Measurements from ENCODE around the gene IZUMO4.

IZUMO4 gene

DNA sequence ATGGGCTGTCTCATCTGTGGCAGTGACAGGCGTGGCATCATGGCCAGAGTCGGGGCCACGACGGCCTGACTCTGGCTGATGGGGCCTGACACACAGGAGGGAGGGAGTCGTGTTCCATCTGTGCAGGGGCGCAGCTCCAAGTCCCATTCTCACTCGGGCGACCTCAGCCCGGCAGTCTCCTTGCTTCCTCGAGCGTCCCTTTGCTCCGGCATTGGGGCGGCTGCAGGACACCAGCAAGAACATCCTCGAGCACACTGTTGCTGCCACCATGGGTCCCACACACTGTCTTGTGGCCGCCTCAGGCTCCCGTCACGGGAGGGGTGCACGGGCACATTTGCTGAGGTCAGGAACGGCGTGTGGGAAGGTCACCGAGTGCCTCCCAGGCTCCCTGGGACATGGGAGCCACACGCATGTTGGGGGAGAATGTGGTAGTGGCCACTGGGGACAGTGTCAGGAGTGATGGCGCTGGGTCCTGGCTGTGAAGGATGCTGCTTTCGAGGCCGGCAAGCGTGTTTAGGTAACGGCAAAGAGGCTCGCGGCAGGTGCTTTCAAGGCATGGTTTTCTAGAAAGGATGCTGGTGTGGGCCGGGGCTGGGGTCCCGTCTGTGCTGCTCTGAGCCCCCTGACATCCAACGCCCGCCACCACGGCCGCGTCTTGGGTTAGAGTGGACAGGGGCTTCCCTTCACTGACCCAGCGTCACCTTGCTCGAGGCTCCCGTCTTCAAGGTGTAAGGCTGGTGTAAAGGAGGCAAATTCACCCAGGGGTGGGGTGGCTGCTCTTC, 3.4 kb downstream of the IZUMO4 start:
- H3K27ac ChIP-seq (ENCODE audit: low read depth, low read length, severe bottlenecking): no peak overlapping the region
- peaks cover 55% of the 10 kb centered on the region for H3K36me3 ChIP-seq (ENCODE audit: control insufficient read depth, insufficient read depth, low read length)
- 97% methylated on average over 36 to 39 of the region's 39 CpGs for WGBS, 2 experiments (ENCODE audit: insufficient coverage in 2 of 2)

DNA sequence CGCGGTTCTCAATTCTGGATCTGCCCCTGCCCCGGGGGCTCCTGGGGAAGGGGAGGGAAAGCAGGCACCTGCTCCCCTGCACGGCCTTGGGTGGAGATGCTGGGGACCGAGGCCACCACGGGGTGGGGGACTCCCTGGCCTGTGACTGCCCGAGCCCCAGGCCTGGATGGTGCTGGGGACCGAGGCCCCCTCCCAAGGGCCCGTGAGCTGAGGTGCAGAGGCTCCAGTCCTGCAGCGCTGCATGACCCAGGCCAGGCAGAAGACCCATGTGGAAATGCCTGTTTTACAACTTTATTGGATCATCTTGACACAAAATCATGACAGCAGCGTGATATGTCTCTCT, 4.0 kb downstream of the IZUMO4 start:
- Histone ChIP-seq H3K4me3 (ENCODE audit: extremely low read depth, insufficient read depth, low read length, poor library complexity, severe bottlenecking) (no peak overlapping the region), H3K36me3 (ENCODE audit: control insufficient read depth, insufficient read depth, low read length) (peaks cover 60% of the 10 kb centered on the region), H3K4me1 (ENCODE audit: control insufficient read depth, insufficient read depth, low read length, poor library complexity, severe bottlenecking) (peaks cover 7% of the 10 kb centered on the region), H3K9me3 (ENCODE audit: control insufficient read depth, low read length) (no peaks in the 10 kb centered on the region), H3K27ac (ENCODE audit: low read depth, low read length, severe bottlenecking) (no peak overlapping the region)
- WGBS, 2 experiments (ENCODE audit: insufficient coverage in 2 of 2): 94 to 99% methylated on average over 9 to 11 of the region's 11 CpGs

More for the DNA sequence above, 3.4 kb downstream of the IZUMO4 start:
- Histone ChIP-seq H3K9me3 (ENCODE audit: control insufficient read depth, low read length) (no peaks in the 10 kb centered on the region), H3K4me1 (ENCODE audit: control insufficient read depth, insufficient read depth, low read length, poor library complexity, severe bottlenecking) (peaks cover 7% of the 10 kb centered on the region), H3K4me3 (ENCODE audit: extremely low read depth, insufficient read depth, low read length, poor library complexity, severe bottlenecking) (no peak overlapping the region)

DNA sequence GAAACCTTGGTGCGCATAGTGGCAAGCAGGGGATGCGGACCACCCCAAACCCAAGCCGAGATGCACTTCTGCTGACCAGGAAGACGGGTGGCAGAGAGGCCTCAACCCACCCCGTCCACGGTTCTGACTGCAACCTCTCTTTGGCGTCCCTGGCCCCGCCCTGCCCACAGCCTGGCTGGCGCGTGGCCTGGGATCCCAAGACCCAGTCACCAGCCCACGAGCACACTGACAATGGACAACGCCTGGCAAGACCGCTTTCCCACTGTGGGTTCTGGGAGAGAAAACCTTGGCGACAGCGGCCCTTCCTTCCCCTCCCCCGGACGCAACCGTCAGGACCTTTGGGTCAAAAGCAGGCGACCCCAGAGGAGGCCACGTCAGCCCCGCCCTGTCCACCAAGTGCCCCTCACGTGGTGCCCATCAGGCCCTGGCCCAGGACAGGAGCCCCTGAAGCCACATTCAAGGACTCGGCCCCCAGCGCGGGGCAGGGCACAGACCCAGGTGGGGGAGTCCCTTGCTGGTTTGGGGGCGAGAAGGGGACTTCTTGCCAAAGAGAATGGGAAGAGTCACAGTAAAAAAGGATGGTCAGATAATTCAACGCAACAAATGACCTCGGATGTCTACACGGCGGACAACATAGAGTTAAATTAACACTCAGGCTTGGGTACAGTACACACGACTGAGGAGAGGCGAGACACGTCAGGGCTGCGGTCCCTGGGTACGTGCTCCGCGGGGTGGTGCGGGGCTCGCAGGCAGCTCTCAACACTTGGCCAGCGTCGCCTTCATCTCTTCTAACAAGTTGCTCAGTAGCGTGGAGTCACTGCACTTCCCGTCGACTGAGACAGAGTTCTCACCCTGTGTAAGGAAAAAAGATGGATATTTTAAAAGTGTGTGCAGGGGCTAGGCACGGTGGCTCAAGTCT, 5.0 kb downstream of the IZUMO4 start:
- no peak overlapping the region for H3K27ac ChIP-seq (ENCODE audit: low read depth, low read length, severe bottlenecking)
- H3K36me3 ChIP-seq (ENCODE audit: control insufficient read depth, insufficient read depth, low read length): peaks cover 70% of the 10 kb centered on the region
- 96 to 97% methylated on average over 35 to 42 of the region's 45 CpGs for WGBS, 2 experiments (ENCODE audit: insufficient coverage in 2 of 2)
- H3K4me3 ChIP-seq (ENCODE audit: extremely low read depth, insufficient read depth, low read length, poor library complexity, severe bottlenecking): no peak overlapping the region
- H3K9me3 ChIP-seq (ENCODE audit: control insufficient read depth, low read length): no peaks in the 10 kb centered on the region
- H3K4me1 ChIP-seq (ENCODE audit: control insufficient read depth, insufficient read depth, low read length, poor library complexity, severe bottlenecking): peaks cover 7% of the 10 kb centered on the region

DNA sequence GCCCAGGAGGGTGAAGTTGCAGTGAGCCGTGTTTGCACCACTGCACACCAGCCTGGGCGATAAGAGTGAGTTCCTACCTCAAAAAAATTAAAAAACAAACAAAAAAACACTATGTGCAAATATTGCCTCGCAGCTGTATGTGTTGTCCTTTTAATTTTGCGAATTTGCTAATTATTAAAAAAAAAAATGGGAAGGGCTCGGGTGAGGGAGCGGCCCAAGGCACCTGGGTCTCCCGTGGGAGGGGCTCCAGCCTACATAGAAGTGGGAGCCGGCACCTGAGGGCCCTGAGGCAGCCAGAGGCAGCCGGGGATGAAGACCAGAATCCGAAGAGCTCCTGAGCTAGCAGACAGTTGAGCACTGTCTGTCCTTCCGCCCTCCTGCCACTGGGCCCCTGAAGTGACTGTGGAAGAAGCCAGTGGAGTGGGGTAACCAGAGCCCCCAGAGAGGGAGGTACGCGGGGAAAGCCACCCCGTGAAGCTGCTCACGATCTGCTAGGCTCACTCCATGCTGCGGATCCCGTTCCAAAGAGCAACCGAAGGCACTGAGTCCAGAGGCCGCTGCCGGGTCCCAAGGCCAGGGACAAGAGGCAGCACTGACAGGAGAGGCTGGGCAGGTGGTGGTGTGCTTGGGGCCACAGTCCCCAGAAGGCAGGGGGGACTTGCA, 6.5 kb downstream of the IZUMO4 start:
- no peak overlapping the region for H3K4me3 ChIP-seq (ENCODE audit: extremely low read depth, insufficient read depth, low read length, poor library complexity, severe bottlenecking)
- 93 to 97% methylated on average over 17 to 19 of the region's 20 CpGs for WGBS, 2 experiments (ENCODE audit: insufficient coverage in 2 of 2)
- H3K9me3 ChIP-seq (ENCODE audit: control insufficient read depth, low read length): no peaks in the 10 kb centered on the region
- no peaks in the 10 kb centered on the region for H3K4me1 ChIP-seq (ENCODE audit: control insufficient read depth, insufficient read depth, low read length, poor library complexity, severe bottlenecking)
- H3K27ac ChIP-seq (ENCODE audit: low read depth, low read length, severe bottlenecking): no peak overlapping the region
- H3K36me3 ChIP-seq (ENCODE audit: control insufficient read depth, insufficient read depth, low read length): peaks cover 85% of the 10 kb centered on the region

DNA sequence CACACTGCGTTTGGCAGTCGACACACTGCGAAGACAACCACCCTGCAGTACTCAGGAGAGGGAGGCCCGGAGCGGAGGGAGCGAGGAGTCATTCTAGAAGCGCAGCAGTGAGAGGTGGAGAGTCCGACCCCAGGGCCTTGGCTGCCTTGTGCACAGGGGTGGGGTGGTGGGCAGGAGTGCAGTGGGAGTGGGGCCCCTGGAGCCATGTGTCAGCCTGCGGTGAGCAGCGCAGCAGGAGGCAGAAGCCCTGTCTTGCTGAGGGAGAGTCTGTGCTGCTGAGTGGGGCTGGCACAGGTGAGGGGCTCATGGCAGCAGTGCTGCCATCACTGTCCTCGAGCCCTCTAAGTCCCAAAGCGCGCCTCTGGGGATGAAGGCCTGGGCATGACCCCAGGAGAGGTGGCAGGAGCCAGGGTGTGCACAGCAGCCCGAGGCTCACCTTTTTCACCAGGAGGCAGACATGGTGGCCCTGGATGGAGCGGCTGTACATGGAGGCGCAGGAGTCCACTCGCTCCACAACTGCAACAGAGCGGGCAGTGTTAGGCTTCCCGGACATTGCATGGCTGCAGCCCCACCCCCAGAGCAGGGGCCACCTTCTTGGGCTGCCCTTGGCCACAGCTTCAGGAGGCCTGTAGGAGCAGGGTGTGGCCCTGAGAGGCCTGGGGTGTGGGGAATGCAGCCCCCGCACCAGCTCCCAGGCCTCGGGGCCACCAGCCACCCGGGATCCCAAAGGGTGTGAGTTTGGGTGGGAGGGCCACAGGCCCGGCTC, 11.7 kb downstream of the IZUMO4 start:
- Histone ChIP-seq H3K36me3 (ENCODE audit: control insufficient read depth, insufficient read depth, low read length) (peaks cover 96% of the 10 kb centered on the region), H3K9me3 (ENCODE audit: control insufficient read depth, low read length) (no peaks in the 10 kb centered on the region)
- 94 to 98% methylated on average over 13 to 23 of the region's 23 CpGs for WGBS, 2 experiments (ENCODE audit: insufficient coverage in 2 of 2)

DNA sequence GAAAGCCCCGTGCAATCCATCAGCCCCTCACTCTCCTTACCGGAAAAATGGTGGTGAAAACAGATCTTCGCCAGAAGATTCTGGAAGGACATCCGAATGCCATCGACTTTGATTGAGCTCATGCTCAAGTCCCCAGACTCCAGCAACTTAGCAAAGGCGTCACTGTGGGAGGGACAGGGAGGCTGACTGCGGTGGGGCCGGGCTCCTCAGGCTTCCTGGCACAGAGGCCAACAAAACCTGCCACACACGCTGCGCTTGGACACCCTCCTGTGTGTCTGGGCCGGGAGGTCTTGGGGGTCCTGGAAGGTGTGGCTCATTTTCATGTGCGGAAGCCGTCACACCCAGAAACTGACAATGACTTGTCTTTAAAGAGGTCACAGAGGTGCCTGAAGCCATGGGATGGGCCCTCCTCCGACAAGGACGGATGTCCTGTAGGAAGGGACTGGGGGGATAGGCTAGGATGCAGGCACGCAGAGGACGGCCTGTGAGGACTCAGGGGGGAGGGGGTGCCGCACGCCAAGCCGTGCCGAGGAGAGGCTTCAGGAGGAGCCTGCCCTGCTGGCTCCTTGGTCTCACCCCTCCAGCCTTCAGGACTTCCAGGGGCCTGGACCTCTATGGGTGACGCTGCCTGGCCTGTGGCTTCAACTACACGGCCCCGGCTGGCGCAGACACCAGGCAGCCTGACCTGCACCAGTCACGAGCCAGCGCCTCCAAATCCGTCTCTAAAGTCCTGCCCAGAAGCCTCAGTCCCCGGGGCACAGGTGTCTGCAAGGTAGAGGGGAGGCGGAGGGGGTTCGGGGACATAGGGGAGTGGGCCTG, 12.5 kb downstream of the IZUMO4 start:
- WGBS, 2 experiments (ENCODE audit: insufficient coverage in 2 of 2): 96 to 97% methylated on average over 27 to 30 of the region's 31 CpGs
- Histone ChIP-seq H3K27ac (ENCODE audit: low read depth, low read length, severe bottlenecking) (no peak overlapping the region), H3K4me1 (ENCODE audit: control insufficient read depth, insufficient read depth, low read length, poor library complexity, severe bottlenecking) (no peaks in the 10 kb centered on the region), H3K4me3 (ENCODE audit: extremely low read depth, insufficient read depth, low read length, poor library complexity, severe bottlenecking) (no peak overlapping the region), H3K9me3 (ENCODE audit: control insufficient read depth, low read length) (no peaks in the 10 kb centered on the region), H3K36me3 (ENCODE audit: control insufficient read depth, insufficient read depth, low read length) (peaks cover 96% of the 10 kb centered on the region)

More for the DNA sequence above, 11.7 kb downstream of the IZUMO4 start:
- Histone ChIP-seq H3K4me3 (ENCODE audit: extremely low read depth, insufficient read depth, low read length, poor library complexity, severe bottlenecking) (no peak overlapping the region), H3K4me1 (ENCODE audit: control insufficient read depth, insufficient read depth, low read length, poor library complexity, severe bottlenecking) (no peaks in the 10 kb centered on the region), H3K27ac (ENCODE audit: low read depth, low read length, severe bottlenecking) (no peak overlapping the region)

DNA sequence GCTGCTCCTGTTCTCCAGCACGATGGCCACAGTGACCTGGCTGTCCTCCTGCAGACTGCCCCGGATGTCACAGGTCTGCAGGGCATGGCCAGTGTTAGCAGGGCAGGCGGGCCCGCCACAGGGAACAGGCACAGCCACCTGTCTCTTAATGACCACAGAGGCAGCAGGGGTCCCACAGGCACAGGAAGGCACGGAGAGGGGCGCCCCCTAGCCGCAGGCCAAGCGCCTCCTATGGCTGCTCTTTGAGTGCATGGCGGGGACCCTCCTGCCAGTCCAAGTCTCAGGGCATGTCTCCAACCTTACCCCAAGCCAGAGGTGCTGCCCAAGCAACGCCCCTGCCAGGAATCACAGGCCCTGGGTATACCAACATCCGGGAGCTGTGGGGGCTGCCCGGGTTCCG, 14.1 kb downstream of the IZUMO4 start:
- H3K4me1 ChIP-seq (ENCODE audit: control insufficient read depth, insufficient read depth, low read length, poor library complexity, severe bottlenecking): no peaks in the 10 kb centered on the region
- H3K27ac ChIP-seq (ENCODE audit: low read depth, low read length, severe bottlenecking): no peak overlapping the region
- no peaks in the 10 kb centered on the region for H3K9me3 ChIP-seq (ENCODE audit: control insufficient read depth, low read length)
- peaks cover 95% of the 10 kb centered on the region for H3K36me3 ChIP-seq (ENCODE audit: control insufficient read depth, insufficient read depth, low read length)
- no peak overlapping the region for H3K4me3 ChIP-seq (ENCODE audit: extremely low read depth, insufficient read depth, low read length, poor library complexity, severe bottlenecking)
- WGBS, 2 experiments (ENCODE audit: insufficient coverage in 2 of 2): 90 to 95% methylated on average over 8 to 13 of the region's 13 CpGs

DNA sequence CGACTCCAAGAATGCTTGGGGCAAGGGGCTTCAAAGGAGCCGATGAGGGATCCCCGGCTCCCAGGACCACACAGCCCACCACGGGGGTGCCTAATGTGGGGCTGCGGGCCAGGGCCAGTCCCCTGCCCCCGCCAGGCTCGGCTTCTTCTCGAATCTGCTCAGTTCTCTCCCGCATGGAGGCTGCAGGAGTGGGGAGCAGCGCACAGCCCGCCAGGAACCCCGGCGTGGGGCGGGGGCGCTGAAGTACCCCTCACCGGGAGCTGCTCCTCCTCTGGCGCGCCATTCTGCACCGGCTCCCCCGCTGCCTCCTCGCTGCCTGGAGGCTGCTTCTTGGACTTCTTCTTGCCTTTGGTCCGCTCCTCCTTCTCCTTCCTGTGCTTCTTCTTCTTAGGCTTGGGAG, 14.7 kb downstream of the IZUMO4 start:
- Histone ChIP-seq H3K4me3 (ENCODE audit: extremely low read depth, insufficient read depth, low read length, poor library complexity, severe bottlenecking) (no peak overlapping the region), H3K36me3 (ENCODE audit: control insufficient read depth, insufficient read depth, low read length) (peaks cover 95% of the 10 kb centered on the region), H3K4me1 (ENCODE audit: control insufficient read depth, insufficient read depth, low read length, poor library complexity, severe bottlenecking) (no peaks in the 10 kb centered on the region), H3K9me3 (ENCODE audit: control insufficient read depth, low read length) (no peaks in the 10 kb centered on the region), H3K27ac (ENCODE audit: low read depth, low read length, severe bottlenecking) (no peak overlapping the region)
- 95 to 98% methylated on average over 18 to 21 of the region's 22 CpGs for WGBS, 2 experiments (ENCODE audit: insufficient coverage in 2 of 2)

DNA sequence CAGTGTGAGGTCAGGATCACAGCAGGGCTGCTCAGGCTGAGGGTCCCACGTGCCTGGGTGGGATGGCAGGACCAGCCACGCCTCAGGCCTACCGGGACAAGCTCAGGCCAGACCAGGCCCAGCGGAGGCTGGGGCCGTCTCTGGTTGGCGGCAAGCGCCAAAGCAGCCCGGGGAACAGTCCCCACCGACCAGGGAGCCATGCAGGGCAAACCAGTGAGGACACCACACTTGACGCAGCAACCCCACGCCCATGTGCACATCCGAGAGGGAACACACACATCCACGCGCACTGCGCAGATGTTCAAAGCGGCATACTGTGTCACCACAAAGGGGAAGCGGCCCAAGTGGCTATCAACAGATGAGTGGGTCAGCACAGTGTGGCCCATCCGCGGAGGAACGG, 15.2 kb downstream of the IZUMO4 start:
- 97 to 98% methylated on average over 20 of the region's 20 CpGs for WGBS, 2 experiments (ENCODE audit: insufficient coverage in 2 of 2)
- Histone ChIP-seq H3K9me3 (ENCODE audit: control insufficient read depth, low read length) (no peaks in the 10 kb centered on the region), H3K36me3 (ENCODE audit: control insufficient read depth, insufficient read depth, low read length) (peaks cover 95% of the 10 kb centered on the region), H3K27ac (ENCODE audit: low read depth, low read length, severe bottlenecking) (no peak overlapping the region), H3K4me1 (ENCODE audit: control insufficient read depth, insufficient read depth, low read length, poor library complexity, severe bottlenecking) (no peaks in the 10 kb centered on the region), H3K4me3 (ENCODE audit: extremely low read depth, insufficient read depth, low read length, poor library complexity, severe bottlenecking) (no peak overlapping the region)
